Measurements from ENCODE around the gene CFAP300.

DNA sequence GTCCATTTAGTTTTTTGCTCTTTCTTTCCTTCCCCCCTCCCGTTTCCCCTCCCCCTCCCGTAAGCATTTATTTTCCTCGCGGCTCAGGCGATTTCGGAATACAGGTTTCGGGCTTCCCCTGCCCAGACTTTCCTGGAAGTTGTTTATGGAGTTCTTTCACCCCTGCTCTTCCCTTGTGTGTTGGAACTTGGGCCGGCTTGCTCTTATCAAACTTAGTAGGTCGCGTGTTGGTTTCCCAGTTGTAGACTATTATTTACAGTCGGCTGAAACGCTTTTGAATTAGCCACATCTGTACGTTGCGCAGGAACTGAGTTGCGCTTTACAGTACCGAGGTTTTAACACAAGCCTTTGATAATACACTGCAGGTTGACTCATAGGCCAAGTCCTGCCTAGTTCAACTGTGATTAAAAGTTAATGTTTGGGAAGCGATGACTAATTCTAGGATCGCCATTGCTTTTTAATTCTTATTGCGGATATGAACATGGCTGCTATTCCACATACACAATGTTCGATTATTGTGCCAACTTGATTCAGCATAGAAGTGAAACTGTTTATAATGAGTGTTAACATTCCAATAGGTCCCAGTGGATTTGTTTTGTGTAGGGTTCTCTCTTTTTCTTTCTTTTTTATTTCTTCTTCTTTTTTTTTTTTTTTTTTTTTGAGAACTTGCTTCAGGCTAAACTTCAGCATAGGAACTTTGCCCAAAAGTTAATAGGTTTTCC is 64.7 kb downstream of the CFAP300 start:
- TF ChIP-seq EZH2 (IDR thresholded peaks at IDR 0.05; ENCODE audit: borderline replicate concordance) (no peak), EZH2phosphoT487 (IDR thresholded peaks at IDR 0.05; ENCODE audit: low read depth, severe bottlenecking, unreplicated experiment) (no peak)
- TF ChIP-seq, protein P1, sequence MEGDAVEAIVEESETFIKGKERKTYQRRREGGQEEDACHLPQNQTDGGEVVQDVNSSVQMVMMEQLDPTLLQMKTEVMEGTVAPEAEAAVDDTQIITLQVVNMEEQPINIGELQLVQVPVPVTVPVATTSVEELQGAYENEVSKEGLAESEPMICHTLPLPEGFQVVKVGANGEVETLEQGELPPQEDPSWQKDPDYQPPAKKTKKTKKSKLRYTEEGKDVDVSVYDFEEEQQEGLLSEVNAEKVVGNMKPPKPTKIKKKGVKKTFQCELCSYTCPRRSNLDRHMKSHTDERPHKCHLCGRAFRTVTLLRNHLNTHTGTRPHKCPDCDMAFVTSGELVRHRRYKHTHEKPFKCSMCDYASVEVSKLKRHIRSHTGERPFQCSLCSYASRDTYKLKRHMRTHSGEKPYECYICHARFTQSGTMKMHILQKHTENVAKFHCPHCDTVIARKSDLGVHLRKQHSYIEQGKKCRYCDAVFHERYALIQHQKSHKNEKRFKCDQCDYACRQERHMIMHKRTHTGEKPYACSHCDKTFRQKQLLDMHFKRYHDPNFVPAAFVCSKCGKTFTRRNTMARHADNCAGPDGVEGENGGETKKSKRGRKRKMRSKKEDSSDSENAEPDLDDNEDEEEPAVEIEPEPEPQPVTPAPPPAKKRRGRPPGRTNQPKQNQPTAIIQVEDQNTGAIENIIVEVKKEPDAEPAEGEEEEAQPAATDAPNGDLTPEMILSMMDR (IDR thresholded peaks at IDR 0.05; ENCODE audit: poor library complexity): no peak

Data from hepatocyte (in vitro differentiated cells).